ENCODE results near the gene FKBP3.

DNA sequence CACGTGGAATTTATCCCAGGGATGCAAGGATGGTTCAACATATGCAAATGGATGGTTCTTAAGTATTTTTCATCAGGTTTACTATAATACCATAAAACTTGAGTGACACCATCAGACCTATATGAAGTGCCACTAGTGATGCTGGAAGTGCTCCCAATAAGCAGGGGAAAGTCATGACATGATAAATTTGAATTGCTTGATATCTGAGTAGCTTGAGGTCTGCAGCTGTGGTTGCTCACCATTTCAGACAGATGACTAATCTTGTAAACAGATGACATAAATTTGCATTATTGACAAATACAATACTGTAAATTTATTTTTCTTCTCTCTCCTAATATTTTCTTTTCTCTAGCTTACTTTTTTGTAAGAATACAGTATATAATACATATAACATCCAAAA is 64.1 kb downstream of the FKBP3 start:
- TF ChIP-seq, protein P1, sequence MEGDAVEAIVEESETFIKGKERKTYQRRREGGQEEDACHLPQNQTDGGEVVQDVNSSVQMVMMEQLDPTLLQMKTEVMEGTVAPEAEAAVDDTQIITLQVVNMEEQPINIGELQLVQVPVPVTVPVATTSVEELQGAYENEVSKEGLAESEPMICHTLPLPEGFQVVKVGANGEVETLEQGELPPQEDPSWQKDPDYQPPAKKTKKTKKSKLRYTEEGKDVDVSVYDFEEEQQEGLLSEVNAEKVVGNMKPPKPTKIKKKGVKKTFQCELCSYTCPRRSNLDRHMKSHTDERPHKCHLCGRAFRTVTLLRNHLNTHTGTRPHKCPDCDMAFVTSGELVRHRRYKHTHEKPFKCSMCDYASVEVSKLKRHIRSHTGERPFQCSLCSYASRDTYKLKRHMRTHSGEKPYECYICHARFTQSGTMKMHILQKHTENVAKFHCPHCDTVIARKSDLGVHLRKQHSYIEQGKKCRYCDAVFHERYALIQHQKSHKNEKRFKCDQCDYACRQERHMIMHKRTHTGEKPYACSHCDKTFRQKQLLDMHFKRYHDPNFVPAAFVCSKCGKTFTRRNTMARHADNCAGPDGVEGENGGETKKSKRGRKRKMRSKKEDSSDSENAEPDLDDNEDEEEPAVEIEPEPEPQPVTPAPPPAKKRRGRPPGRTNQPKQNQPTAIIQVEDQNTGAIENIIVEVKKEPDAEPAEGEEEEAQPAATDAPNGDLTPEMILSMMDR (IDR thresholded peaks at IDR 0.05) = no peak
- TF ChIP-seq EZH2 (IDR thresholded peaks at IDR 0.05; ENCODE audit: borderline replicate concordance, insufficient read depth, low read depth, low read length, poor library complexity, severe bottlenecking) = no peak
